Measurements from ENCODE around the gene VAV2. TPM values are rescaled to one million over a fixed set of nuclear protein-coding genes. Genes with fewer than 3 reads are reported as not detected.

The VAV2 gene
- total RNA-seq, 1 experiment from 2014 or later, result 3.5 TPM

GRCh38 chr9:133837627-133838597, 154.2 kb downstream of the VAV2 start:
- Histone ChIP-seq H3K9ac (ENCODE audit: low read length) (no peak overlapping the region), H3K9me2 (replicated peaks; ENCODE audit: insufficient read depth, low read length) (no peaks in the 10 kb centered on the region), H3K27me3 (ENCODE audit: low read length) (no peaks in the 10 kb centered on the region), H3K79me2 (ENCODE audit: low read length) (no peaks in the 10 kb centered on the region), H3K4me3 (ENCODE audit: low read length) (no peak overlapping the region), H2AFZ (ENCODE audit: low read length) (no peak overlapping the region), H4K20me1 (ENCODE audit: insufficient read depth, low read depth, low read length) (peaks cover 38% of the 10 kb centered on the region), H3K9me3 (ENCODE audit: low read length) (no peaks in the 10 kb centered on the region), H3K27ac (ENCODE audit: low read length) (no peak overlapping the region), H3K36me3 (ENCODE audit: insufficient read depth, low read length) (no peaks in the 10 kb centered on the region), H3K4me1 (ENCODE audit: low read length) (no peaks in the 10 kb centered on the region), H3K4me2 (ENCODE audit: low read depth, low read length, poor library complexity, severe bottlenecking) (no peak overlapping the region)
- DNase-seq, result no peak

GRCh38 chr9:133836818-133837217, 155.3 kb downstream of the VAV2 start:
- no peak overlapping the region for H3K27ac ChIP-seq (ENCODE audit: low read length)
- H4K20me1 ChIP-seq (ENCODE audit: insufficient read depth, low read depth, low read length), result peaks cover 35% of the 10 kb centered on the region
- DNase-seq, result no peak
- H3K36me3 ChIP-seq (ENCODE audit: insufficient read depth, low read length), result no peaks in the 10 kb centered on the region
- no peak overlapping the region for H2AFZ ChIP-seq (ENCODE audit: low read length)
- H3K9me3 ChIP-seq (ENCODE audit: low read length), result no peaks in the 10 kb centered on the region
- no peak overlapping the region for H3K4me2 ChIP-seq (ENCODE audit: low read depth, low read length, poor library complexity, severe bottlenecking)
- no peaks in the 10 kb centered on the region for H3K27me3 ChIP-seq (ENCODE audit: low read length)
- H3K79me2 ChIP-seq (ENCODE audit: low read length), result no peaks in the 10 kb centered on the region
- no peak overlapping the region for H3K9ac ChIP-seq (ENCODE audit: low read length)
- no peak overlapping the region for H3K4me3 ChIP-seq (ENCODE audit: low read length)
- H3K9me2 ChIP-seq (replicated peaks; ENCODE audit: insufficient read depth, low read length), result no peaks in the 10 kb centered on the region
- no peaks in the 10 kb centered on the region for H3K4me1 ChIP-seq (ENCODE audit: low read length)

- H3K27me3 ChIP-seq (ENCODE audit: low read length), result no peaks in the 10 kb centered on the region
- H3K9me3 ChIP-seq (ENCODE audit: low read length), result no peaks in the 10 kb centered on the region
- no peaks in the 10 kb centered on the region for H3K36me3 ChIP-seq (ENCODE audit: insufficient read depth, low read length)
- no peak overlapping the region for H3K4me3 ChIP-seq (ENCODE audit: low read length)
- H3K9ac ChIP-seq (ENCODE audit: low read length), result no peak overlapping the region
- H3K4me2 ChIP-seq (ENCODE audit: low read depth, low read length, poor library complexity, severe bottlenecking), result no peak overlapping the region
- no peak overlapping the region for H2AFZ ChIP-seq (ENCODE audit: low read length)
- peaks cover 28% of the 10 kb centered on the region; the same call in 1 of the 2 replicates for H4K20me1 ChIP-seq (ENCODE audit: insufficient read depth, low read depth, low read length)
- no peaks in the 10 kb centered on the region for H3K4me1 ChIP-seq (ENCODE audit: low read length)
- DNase-seq, result no peak
- no peaks in the 10 kb centered on the region for H3K9me2 ChIP-seq (replicated peaks; ENCODE audit: insufficient read depth, low read length)
- no peaks in the 10 kb centered on the region for H3K79me2 ChIP-seq (ENCODE audit: low read length)
- H3K27ac ChIP-seq (ENCODE audit: low read length), result no peak overlapping the region
These were observed 155.9 kb downstream of the VAV2 start for GRCh38 chr9:133836001-133836758.

GRCh38 chr9:133835262-133835901, 156.7 kb downstream of the VAV2 start:
- no peak overlapping the region for H3K4me3 ChIP-seq (ENCODE audit: low read length)
- H2AFZ ChIP-seq (ENCODE audit: low read length), result no peak overlapping the region
- H4K20me1 ChIP-seq (ENCODE audit: insufficient read depth, low read depth, low read length), result peaks cover 28% of the 10 kb centered on the region; the same call in 1 of the 2 replicates
- H3K4me2 ChIP-seq (ENCODE audit: low read depth, low read length, poor library complexity, severe bottlenecking), result no peak overlapping the region
- H3K27me3 ChIP-seq (ENCODE audit: low read length), result no peaks in the 10 kb centered on the region
- H3K36me3 ChIP-seq (ENCODE audit: insufficient read depth, low read length), result no peaks in the 10 kb centered on the region
- H3K9me3 ChIP-seq (ENCODE audit: low read length), result no peaks in the 10 kb centered on the region
- H3K9ac ChIP-seq (ENCODE audit: low read length), result no peak overlapping the region
- H3K27ac ChIP-seq (ENCODE audit: low read length), result no peak overlapping the region
- H3K9me2 ChIP-seq (replicated peaks; ENCODE audit: insufficient read depth, low read length), result no peaks in the 10 kb centered on the region
- no peaks in the 10 kb centered on the region for H3K4me1 ChIP-seq (ENCODE audit: low read length)
- no peaks in the 10 kb centered on the region for H3K79me2 ChIP-seq (ENCODE audit: low read length)
- DNase-seq, result no peak

GRCh38 chr9:133834080-133834976, 157.8 kb downstream of the VAV2 start:
- H3K36me3 ChIP-seq (ENCODE audit: insufficient read depth, low read length), result no peaks in the 10 kb centered on the region
- H3K9me2 ChIP-seq (replicated peaks; ENCODE audit: insufficient read depth, low read length), result no peaks in the 10 kb centered on the region
- no peak overlapping the region for H3K27ac ChIP-seq (ENCODE audit: low read length)
- no peaks in the 10 kb centered on the region for H3K9me3 ChIP-seq (ENCODE audit: low read length)
- H2AFZ ChIP-seq (ENCODE audit: low read length), result no peak overlapping the region
- no peaks in the 10 kb centered on the region for H3K79me2 ChIP-seq (ENCODE audit: low read length)
- no peak overlapping the region for H3K4me3 ChIP-seq (ENCODE audit: low read length)
- no peak overlapping the region for H3K9ac ChIP-seq (ENCODE audit: low read length)
- H3K4me2 ChIP-seq (ENCODE audit: low read depth, low read length, poor library complexity, severe bottlenecking), result no peak overlapping the region
- H3K4me1 ChIP-seq (ENCODE audit: low read length), result peaks cover under 1% of the 10 kb centered on the region; the same call in 1 of the 2 replicates
- DNase-seq, result no peak
- H4K20me1 ChIP-seq (ENCODE audit: insufficient read depth, low read depth, low read length), result peaks cover 22% of the 10 kb centered on the region; the same call in 1 of the 2 replicates
- no peaks in the 10 kb centered on the region for H3K27me3 ChIP-seq (ENCODE audit: low read length)

GRCh38 chr9:133833388-133834025, 158.6 kb downstream of the VAV2 start:
- no peaks in the 10 kb centered on the region for H3K79me2 ChIP-seq (ENCODE audit: low read length)
- DNase-seq, result no peak
- H3K4me2 ChIP-seq (ENCODE audit: low read depth, low read length, poor library complexity, severe bottlenecking), result no peak overlapping the region
- no peak overlapping the region for H3K4me3 ChIP-seq (ENCODE audit: low read length)
- H3K36me3 ChIP-seq (ENCODE audit: insufficient read depth, low read length), result no peaks in the 10 kb centered on the region
- no peaks in the 10 kb centered on the region for H3K9me3 ChIP-seq (ENCODE audit: low read length)
- no peak overlapping the region for H3K9ac ChIP-seq (ENCODE audit: low read length)
- H3K4me1 ChIP-seq (ENCODE audit: low read length), result peaks cover 5% of the 10 kb centered on the region; the same call in 1 of the 2 replicates
- H4K20me1 ChIP-seq (ENCODE audit: insufficient read depth, low read depth, low read length), result peaks cover 22% of the 10 kb centered on the region; the same call in 1 of the 2 replicates
- no peaks in the 10 kb centered on the region for H3K27me3 ChIP-seq (ENCODE audit: low read length)
- H3K27ac ChIP-seq (ENCODE audit: low read length), result no peak overlapping the region
- H3K9me2 ChIP-seq (replicated peaks; ENCODE audit: insufficient read depth, low read length), result no peaks in the 10 kb centered on the region
- no peak overlapping the region for H2AFZ ChIP-seq (ENCODE audit: low read length)

GRCh38 chr9:133832877-133833276, 159.2 kb downstream of the VAV2 start:
- no peaks in the 10 kb centered on the region for H3K79me2 ChIP-seq (ENCODE audit: low read length)
- no peak for DNase-seq
- H3K4me3 ChIP-seq (ENCODE audit: low read length), result no peak overlapping the region
- H3K4me1 ChIP-seq (ENCODE audit: low read length), result peaks cover 5% of the 10 kb centered on the region; the same call in 1 of the 2 replicates
- no peak overlapping the region for H3K27ac ChIP-seq (ENCODE audit: low read length)
- H3K27me3 ChIP-seq (ENCODE audit: low read length), result no peaks in the 10 kb centered on the region
- peaks cover 22% of the 10 kb centered on the region; the same call in 1 of the 2 replicates for H4K20me1 ChIP-seq (ENCODE audit: insufficient read depth, low read depth, low read length)
- H3K4me2 ChIP-seq (ENCODE audit: low read depth, low read length, poor library complexity, severe bottlenecking), result no peak overlapping the region
- H3K9ac ChIP-seq (ENCODE audit: low read length), result no peak overlapping the region
- no peak overlapping the region for H2AFZ ChIP-seq (ENCODE audit: low read length)
- no peaks in the 10 kb centered on the region for H3K9me3 ChIP-seq (ENCODE audit: low read length)
- no peaks in the 10 kb centered on the region for H3K9me2 ChIP-seq (replicated peaks; ENCODE audit: insufficient read depth, low read length)
- H3K36me3 ChIP-seq (ENCODE audit: insufficient read depth, low read length), result no peaks in the 10 kb centered on the region

All from Karpas-422 (cell line).